ENCODE results near the gene RPTOR. TPM values are rescaled to one million over a fixed set of nuclear protein-coding genes. Genes with fewer than 3 reads are reported as not detected.

The RPTOR gene
- total RNA-seq, 2 donors from 2014 or later, result 62.0 to 228 TPM

GRCh38 chr17:80920441-80920840 is 375.8 kb downstream of the RPTOR start:
- Mint-ChIP-seq H3K27me3 (no peaks in the 10 kb centered on the region), H3K4me3 (no peak overlapping the region), H3K27ac (peak overlapping the region; percentile 18), H3K36me3 (ENCODE audit: low read depth) (peaks cover 98% of the 10 kb centered on the region), H3K4me1 (peaks cover 5% of the 10 kb centered on the region), H3K9me3 (no peaks in the 10 kb centered on the region)
- no peak for ATAC-seq (replicated peaks)

GRCh38 chr17:80921159-80921558 is 376.5 kb downstream of the RPTOR start:
- H3K27ac Mint-ChIP-seq, result peak overlapping the region; percentile 18
- H3K4me3 Mint-ChIP-seq, result no peak overlapping the region
- no peaks in the 10 kb centered on the region for H3K9me3 Mint-ChIP-seq
- peaks cover 6% of the 10 kb centered on the region for H3K4me1 Mint-ChIP-seq
- ATAC-seq (replicated peaks), result no peak
- H3K27me3 Mint-ChIP-seq, result no peaks in the 10 kb centered on the region
- peaks cover 100% of the 10 kb centered on the region for H3K36me3 Mint-ChIP-seq (ENCODE audit: low read depth)

GRCh38 chr17:80921741-80922579 is 377.3 kb downstream of the RPTOR start:
- Mint-ChIP-seq H3K27me3 (no peaks in the 10 kb centered on the region), H3K27ac (no peak overlapping the region), H3K36me3 (ENCODE audit: low read depth) (peaks cover 100% of the 10 kb centered on the region), H3K9me3 (no peaks in the 10 kb centered on the region), H3K4me1 (peaks cover 11% of the 10 kb centered on the region), H3K4me3 (no peak overlapping the region)
- no peak for ATAC-seq (replicated peaks)

DNA sequence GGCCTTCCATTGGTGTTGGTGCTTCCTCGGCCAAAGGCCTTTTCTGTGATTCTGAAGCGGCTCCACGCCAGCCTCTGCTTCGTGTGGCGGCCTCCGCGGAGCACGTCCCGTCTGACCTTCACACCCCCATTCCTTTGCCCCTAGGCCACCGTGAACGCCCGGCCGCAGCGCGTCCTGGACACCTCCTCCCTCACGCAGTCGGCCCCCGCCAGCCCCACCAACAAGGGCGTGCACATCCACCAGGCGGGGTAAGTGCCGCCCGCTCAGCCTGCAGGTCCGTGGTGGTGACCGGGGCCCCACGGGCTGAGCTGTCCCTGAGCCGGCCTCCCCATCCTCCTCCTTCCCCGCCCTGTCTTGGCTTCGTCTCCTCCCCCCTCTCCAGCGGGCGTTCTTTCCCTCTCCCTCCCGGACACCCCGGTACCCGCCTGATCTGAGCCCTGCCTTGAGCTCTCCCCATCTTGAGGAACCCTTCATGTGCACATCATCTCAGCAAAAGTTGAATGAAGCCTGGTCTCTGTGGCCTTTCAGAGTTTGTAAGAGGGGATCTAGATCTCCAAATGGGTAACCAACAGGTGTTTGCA is 378.0 kb downstream of the RPTOR start:
- Mint-ChIP-seq H3K4me1 (peaks cover 7% of the 10 kb centered on the region), H3K27ac (peak overlapping the region; percentile 75), H3K4me3 (no peak overlapping the region), H3K36me3 (ENCODE audit: low read depth) (peaks cover 100% of the 10 kb centered on the region), H3K27me3 (no peaks in the 10 kb centered on the region), H3K9me3 (no peaks in the 10 kb centered on the region)
- ATAC-seq (replicated peaks), result no peak

- H3K36me3 Mint-ChIP-seq (ENCODE audit: low read depth), result peaks cover 100% of the 10 kb centered on the region
- peaks cover 6% of the 10 kb centered on the region for H3K4me1 Mint-ChIP-seq
- no peaks in the 10 kb centered on the region for H3K27me3 Mint-ChIP-seq
- no peak for ATAC-seq (replicated peaks)
- peak overlapping the region; percentile 75 for H3K27ac Mint-ChIP-seq
- no peak overlapping the region for H3K4me3 Mint-ChIP-seq
- no peaks in the 10 kb centered on the region for H3K9me3 Mint-ChIP-seq
Measured at GRCh38 chr17:80923211-80924110, 378.8 kb downstream of the RPTOR start.

DNA sequence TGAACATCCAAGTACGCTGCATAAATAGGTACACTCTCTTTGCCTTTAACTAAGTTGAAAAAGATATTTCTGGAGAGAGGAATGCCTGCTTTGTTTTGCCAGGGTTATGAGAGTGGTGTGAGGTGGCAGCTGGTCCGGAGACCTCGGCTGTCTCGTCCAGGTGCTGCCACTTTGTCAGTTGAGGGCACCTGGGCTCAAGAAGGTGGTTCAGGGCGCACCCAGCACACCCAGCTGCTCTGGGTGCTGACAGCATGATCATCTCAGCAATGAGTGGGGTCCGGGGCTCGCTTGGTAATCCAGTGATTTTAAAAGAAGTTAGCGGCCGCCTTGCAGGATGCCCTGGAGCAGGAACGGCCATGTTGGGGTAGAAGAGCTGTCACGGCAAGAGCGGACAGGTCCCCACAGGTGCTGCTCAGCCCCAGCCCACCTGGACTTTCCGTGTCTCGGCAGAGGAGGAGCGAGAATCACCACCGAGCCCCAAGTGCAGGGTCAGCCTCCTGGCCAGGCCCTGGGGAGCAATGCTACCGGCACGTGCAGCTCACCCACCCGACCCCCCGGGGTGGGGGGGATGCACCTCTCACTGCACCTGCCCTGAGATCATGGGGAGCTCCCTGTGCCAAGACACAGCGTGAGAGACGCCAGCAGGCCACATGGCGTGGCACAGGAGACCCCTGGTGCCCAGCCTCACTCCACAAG is 379.6 kb downstream of the RPTOR start:
- peak overlapping the region; percentile 75 for H3K27ac Mint-ChIP-seq
- H3K27me3 Mint-ChIP-seq, result no peaks in the 10 kb centered on the region
- H3K36me3 Mint-ChIP-seq (ENCODE audit: low read depth), result peaks cover 100% of the 10 kb centered on the region
- peak; percentile 5 for ATAC-seq (replicated peaks)
- peaks cover 6% of the 10 kb centered on the region for H3K4me1 Mint-ChIP-seq
- no peak overlapping the region for H3K4me3 Mint-ChIP-seq
- H3K9me3 Mint-ChIP-seq, result no peaks in the 10 kb centered on the region

DNA sequence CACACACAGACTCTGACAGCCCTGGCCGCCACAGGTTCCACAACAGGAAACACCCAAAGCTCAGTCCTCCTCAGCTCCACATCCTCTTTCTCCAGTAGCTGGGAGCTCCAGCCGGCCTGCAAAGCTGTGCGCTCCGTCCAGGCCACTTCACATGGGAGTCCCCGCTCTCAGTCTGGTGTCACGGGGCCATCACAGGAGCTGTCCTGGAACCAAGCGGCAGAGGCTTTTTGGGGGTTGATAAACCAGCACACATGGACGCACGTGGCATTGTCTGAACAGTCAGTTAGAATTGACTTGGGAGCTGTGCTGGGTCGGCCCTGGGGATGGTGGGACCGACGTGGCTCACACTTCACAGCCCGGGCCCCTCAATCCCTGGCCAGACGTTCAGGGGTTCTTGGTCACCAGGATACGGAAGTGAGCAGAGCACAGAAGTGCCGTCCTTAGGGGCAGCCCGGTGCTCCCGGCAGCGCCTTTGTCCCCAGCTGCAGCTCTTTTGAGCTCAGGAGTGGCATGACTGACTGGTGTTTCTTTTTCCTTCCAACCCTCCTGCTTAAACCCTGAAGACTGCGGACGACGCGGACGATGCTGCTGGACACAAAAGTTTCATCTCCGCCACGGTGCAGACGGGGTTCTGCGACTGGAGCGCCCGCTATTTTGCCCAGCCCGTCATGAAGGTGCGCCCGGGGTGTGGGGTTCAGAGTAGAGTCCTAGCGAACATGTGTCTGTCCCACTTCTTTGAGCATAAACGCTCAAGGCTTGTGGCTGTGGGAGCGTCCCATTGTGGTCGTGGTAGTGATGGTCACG is 380.4 kb downstream of the RPTOR start:
- peaks cover 8% of the 10 kb centered on the region for H3K4me1 Mint-ChIP-seq
- no peaks in the 10 kb centered on the region for H3K9me3 Mint-ChIP-seq
- no peak for ATAC-seq (replicated peaks)
- peak overlapping the region; percentile 75 for H3K27ac Mint-ChIP-seq
- peaks cover 100% of the 10 kb centered on the region for H3K36me3 Mint-ChIP-seq (ENCODE audit: low read depth)
- no peaks in the 10 kb centered on the region for H3K27me3 Mint-ChIP-seq
- H3K4me3 Mint-ChIP-seq, result no peak overlapping the region

- ATAC-seq (replicated peaks), result no peak
- no peaks in the 10 kb centered on the region for H3K27me3 Mint-ChIP-seq
- H3K36me3 Mint-ChIP-seq (ENCODE audit: low read depth), result peaks cover 100% of the 10 kb centered on the region
Measured at GRCh38 chr17:80925688-80926335, 381.2 kb downstream of the RPTOR start.

DNA sequence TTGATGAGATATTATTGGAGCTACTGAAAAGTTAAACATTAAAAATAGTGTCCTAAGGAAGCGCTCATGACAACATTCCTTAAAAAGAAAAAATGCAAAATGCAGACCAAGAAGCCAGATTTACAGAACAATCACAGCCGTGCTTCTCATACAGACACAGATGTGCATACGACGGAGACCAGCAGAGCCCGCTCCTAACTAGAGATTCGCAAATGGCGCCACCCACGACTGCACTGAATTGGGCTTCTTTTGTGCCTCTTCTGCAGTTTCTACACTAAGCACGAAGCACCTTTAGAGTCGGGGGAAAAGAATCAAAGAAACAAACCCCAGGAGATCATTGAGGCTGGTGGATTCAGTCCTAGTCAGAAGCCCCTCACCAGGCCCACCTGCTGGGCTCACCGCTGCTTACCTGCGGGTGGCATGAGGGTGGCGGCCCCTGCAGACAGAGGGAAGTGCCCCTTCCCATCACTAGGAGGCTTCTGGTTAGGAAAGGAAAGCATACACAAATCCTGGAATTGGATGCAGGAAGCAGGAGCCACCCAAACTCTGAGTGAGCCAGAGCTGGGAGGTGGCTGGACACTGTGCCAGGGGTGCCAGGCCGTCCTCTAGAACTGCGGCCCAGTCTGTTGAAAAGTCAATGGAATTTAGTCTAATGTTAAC is 382.1 kb downstream of the RPTOR start:
- peak overlapping the region; percentile 77 for H3K27ac Mint-ChIP-seq
- peaks cover 100% of the 10 kb centered on the region for H3K36me3 Mint-ChIP-seq (ENCODE audit: low read depth)
- ATAC-seq (replicated peaks), result no peak
- no peaks in the 10 kb centered on the region for H3K27me3 Mint-ChIP-seq
- H3K4me1 Mint-ChIP-seq, result peaks cover 12% of the 10 kb centered on the region
- no peaks in the 10 kb centered on the region for H3K9me3 Mint-ChIP-seq
- no peak overlapping the region for H3K4me3 Mint-ChIP-seq

More at GRCh38 chr17:80925688-80926335, 381.2 kb downstream of the RPTOR start:
- Mint-ChIP-seq H3K27ac (peak overlapping the region; percentile 77), H3K9me3 (no peaks in the 10 kb centered on the region), H3K4me3 (no peak overlapping the region), H3K4me1 (peaks cover 12% of the 10 kb centered on the region)

DNA sequence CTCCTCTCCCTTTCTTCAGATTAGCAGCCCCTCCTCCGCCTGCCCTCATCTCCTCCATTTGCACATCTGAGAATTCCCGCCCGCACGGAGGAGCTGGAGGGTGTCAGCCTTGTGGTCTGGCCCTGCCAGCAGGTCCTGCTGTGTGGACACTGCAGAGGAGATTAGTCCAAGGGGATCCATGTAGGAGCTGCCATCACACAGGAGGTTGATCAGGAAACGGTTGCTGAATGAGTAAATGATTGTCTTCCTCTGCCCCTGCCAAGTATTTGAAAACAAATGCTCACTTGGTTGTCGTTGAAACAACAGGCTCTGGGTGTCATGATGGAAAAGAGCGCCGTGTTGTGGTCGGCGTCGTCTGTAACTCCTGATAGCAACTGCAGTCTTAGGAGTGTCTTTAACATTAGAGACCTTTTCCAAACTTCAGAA is 383.2 kb downstream of the RPTOR start:
- H3K4me1 Mint-ChIP-seq, result peaks cover 20% of the 10 kb centered on the region
- no peaks in the 10 kb centered on the region for H3K27me3 Mint-ChIP-seq
- no peak for ATAC-seq (replicated peaks)
- H3K4me3 Mint-ChIP-seq, result no peak overlapping the region
- H3K36me3 Mint-ChIP-seq (ENCODE audit: low read depth), result peaks cover 100% of the 10 kb centered on the region
- H3K9me3 Mint-ChIP-seq, result no peaks in the 10 kb centered on the region
- peak overlapping the region; percentile 25 for H3K27ac Mint-ChIP-seq

DNA sequence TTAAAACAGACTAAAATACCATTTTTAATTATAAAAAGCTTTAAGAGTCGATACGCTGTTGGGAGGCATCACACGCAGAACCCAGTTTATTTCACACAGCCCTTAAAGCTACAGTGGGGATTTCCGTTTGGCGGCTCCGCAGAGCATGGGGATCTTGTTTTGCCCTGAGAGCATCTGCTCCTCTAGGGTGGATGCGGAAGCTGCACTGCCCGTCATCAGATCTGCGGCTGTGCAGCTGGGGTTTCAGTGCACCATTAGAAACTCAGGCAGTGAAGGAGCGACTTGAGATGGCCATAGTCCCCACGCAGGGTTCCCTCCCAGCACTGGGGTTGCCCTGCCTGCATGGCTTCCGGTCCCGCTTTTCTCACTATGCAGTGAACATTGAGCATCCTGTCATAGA is 384.8 kb downstream of the RPTOR start:
- Mint-ChIP-seq H3K4me1 (peaks cover 20% of the 10 kb centered on the region), H3K36me3 (ENCODE audit: low read depth) (peaks cover 100% of the 10 kb centered on the region), H3K9me3 (no peaks in the 10 kb centered on the region), H3K27ac (peak overlapping the region; percentile 78), H3K4me3 (no peak overlapping the region), H3K27me3 (no peaks in the 10 kb centered on the region)
- no peak for ATAC-seq (replicated peaks)

DNA sequence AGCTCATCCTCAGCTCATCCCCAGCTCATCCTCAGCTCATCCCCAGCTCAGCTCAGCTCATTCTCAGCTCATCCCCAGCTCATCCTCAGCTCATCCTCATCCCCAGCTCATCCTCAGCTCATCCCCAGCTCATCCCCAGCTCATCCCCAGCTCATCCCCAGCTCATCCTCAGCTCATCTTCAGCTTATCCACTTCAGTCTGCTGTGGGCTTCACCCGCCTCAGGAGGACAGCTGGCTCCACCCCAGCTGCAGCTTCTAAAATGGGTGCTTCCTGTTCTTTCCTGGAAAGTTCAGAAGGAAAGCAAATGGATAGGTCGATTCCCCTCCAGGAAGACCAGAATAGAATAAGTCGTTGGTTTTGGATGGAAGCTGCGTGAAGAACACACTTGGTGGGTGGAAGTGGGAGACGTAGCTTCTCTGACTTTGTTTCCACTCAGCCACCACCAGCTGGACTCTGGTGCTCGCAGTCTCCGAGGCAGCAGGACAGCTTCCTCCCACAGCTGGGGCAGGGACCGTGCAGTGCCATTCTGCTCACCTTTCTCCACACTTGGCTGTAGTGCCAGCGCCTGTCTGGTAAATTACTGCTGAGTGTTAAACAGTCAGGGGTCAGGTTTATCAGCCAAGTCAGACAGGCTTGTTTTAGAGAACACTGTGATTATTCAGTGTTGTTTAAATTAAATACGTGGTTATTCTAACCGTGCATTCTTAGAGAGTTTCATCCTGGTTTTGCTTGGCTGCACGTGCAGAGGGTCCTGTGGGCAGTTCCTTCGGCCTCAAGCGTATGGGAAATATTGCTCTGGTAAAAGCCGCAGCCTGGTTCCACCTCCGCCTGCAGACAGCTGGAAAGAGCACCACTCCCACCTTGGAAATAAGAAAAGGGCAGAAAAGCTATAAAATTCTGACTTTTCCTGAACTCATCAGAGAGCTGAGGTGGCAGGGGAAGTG is 386.0 kb downstream of the RPTOR start:
- Mint-ChIP-seq H3K27me3 (no peaks in the 10 kb centered on the region), H3K4me1 (peaks cover 22% of the 10 kb centered on the region), H3K36me3 (ENCODE audit: low read depth) (peaks cover 99% of the 10 kb centered on the region), H3K4me3 (peak overlapping the region; percentile 23), H3K9me3 (no peaks in the 10 kb centered on the region), H3K27ac (peak overlapping the region; percentile 78)
- peak; percentile 18 for ATAC-seq (replicated peaks)

Data from activated T-helper 17 cell treated with anti-CD3 and anti-CD28 coated beads, Interleukin-2, amount 50 U/mL, for 72 hours (primary cell).